Subcutaneous abdominal adipose tissue (tissue), 5 donors: ENCODE results near the gene CADM1.

Experiments
- H3K27ac ChIP-seq: one replicate; pipeline ENCODE4 v1.7.0; 2013; ENCODE audit warnings: low read depth, mild to moderate bottlenecking, inconsistent platforms, low read length, moderate library complexity
- H3K27me3 ChIP-seq, 5 donors: one replicate each; pipeline ENCODE4 v1.7.0; 2013; ENCODE audit warnings: low read length in 5 of 5, inconsistent platforms in 1 of 5; ENCODE audit not compliant: control insufficient read depth in 5 of 5, insufficient read depth in 4 of 5
- H3K36me3 ChIP-seq, 5 donors: one replicate each; pipeline ENCODE4 v1.7.0; 2013; ENCODE audit warnings: low read length in 5 of 5; ENCODE audit not compliant: control insufficient read depth in 5 of 5, insufficient read depth in 5 of 5
- H3K4me1 ChIP-seq, 5 donors: one replicate each; pipeline ENCODE4 v1.7.0; 2013; ENCODE audit warnings: low read length in 5 of 5, mild to moderate bottlenecking in 3 of 5, moderate library complexity in 1 of 5; ENCODE audit not compliant: control insufficient read depth in 5 of 5, insufficient read depth in 5 of 5
- H3K4me3 ChIP-seq, 5 donors: one replicate each; pipeline ENCODE4 v1.7.0; 2013; ENCODE audit warnings: low read length in 5 of 5, low read depth in 1 of 5
- H3K9ac ChIP-seq, 5 donors: one replicate each; pipeline ENCODE4 v1.7.0; 2013; ENCODE audit warnings: low read length in 5 of 5, mild to moderate bottlenecking in 4 of 5, moderate library complexity in 3 of 5
- H3K9me3 ChIP-seq, 5 donors: one replicate each; pipeline ENCODE4 v1.7.0; 2013; ENCODE audit warnings: low read length in 5 of 5; ENCODE audit not compliant: control insufficient read depth in 5 of 5
- donor health status: healthy.
- donor health status: healthy.
- donor health status: healthy.
- donor health status: healthy.
- donor health status: healthy.

Gene CADM1

DNA sequence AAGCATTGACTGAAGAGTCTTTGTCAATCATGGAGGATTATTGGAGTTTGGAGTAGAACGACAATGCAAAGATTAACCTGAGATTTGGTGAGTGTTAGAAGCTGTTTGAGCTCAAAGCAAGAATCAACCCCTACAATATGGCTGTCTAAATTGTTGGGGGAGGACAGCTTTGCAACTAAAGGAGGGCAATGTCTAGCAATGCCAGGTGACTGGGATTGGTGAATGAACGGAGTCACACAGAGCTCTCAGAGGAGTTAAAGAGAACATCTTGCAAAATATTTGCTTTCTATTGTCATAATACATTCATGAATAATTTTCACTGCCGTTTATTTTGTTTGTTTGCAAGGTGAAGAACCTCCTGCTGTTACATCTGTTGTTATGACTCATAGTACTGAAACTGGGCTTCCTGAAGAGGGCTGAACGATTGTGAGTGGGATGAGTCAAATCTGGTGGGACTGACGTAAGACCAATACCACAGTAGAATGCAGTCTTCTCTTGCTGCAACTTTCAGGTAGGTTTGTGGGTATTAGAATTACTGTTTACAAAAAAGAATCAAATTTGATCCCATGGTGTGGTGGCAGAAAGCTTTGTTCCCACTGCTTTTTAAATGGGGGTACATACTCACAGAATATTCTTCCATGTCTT lies 281.9 kb downstream of the CADM1 start:
- Histone ChIP-seq H3K27me3 (no peaks in the 10 kb centered on the region), H3K27ac (no peak overlapping the region), H3K36me3 (peaks cover 0 to 2% (median 0%) of the 10 kb centered on the region in 5 donors), H3K9me3 (no peaks in the 10 kb centered on the region), H3K9ac (no peak overlapping the region), H3K4me1 (no peaks in the 10 kb centered on the region), H3K4me3 (no peak overlapping the region)

- H3K4me3 ChIP-seq = no peak overlapping the region
- no peaks in the 10 kb centered on the region for H3K4me1 ChIP-seq
- H3K9ac ChIP-seq = no peak overlapping the region
- peaks cover 0 to 7% (median 4%) of the 10 kb centered on the region in 5 donors for H3K36me3 ChIP-seq
- H3K9me3 ChIP-seq = no peaks in the 10 kb centered on the region
- no peaks in the 10 kb centered on the region for H3K27me3 ChIP-seq
- H3K27ac ChIP-seq = no peak overlapping the region
Observed at GRCh38 chr11:115221461-115222069, 282.6 kb downstream of the CADM1 start.

DNA sequence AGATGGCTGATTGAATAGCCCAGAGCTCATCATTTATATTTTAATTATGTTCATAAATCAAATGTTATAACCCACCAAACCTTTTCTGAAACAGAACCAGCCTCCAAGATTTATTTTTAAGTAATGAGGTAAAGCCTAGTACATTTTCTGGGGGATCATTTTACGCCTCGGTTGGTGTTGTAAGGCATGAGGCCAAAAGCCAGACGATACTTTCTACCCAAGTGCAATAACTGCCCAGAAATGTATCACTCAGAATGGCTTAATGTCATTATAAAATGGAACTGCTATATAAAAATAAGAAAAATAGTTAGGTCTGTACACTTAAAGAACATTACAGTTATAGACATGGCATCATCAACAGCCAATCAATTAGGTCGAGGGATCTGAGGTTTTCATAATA lies 283.3 kb downstream of the CADM1 start:
- no peaks in the 10 kb centered on the region for H3K9me3 ChIP-seq
- H3K9ac ChIP-seq = no peak overlapping the region
- no peaks in the 10 kb centered on the region for H3K4me1 ChIP-seq
- H3K27me3 ChIP-seq = no peaks in the 10 kb centered on the region
- H3K36me3 ChIP-seq = peaks cover 0 to 7% (median 5%) of the 10 kb centered on the region in 5 donors
- no peak overlapping the region for H3K27ac ChIP-seq
- H3K4me3 ChIP-seq = no peak overlapping the region

- Histone ChIP-seq H3K27me3 (no peaks in the 10 kb centered on the region), H3K4me1 (no peaks in the 10 kb centered on the region), H3K4me3 (no peak overlapping the region), H3K9ac (no peak overlapping the region), H3K27ac (no peak overlapping the region), H3K9me3 (no peaks in the 10 kb centered on the region), H3K36me3 (peaks cover 0 to 7% (median 5%) of the 10 kb centered on the region in 5 donors)
Observed at GRCh38 chr11:115220423-115220822, 283.8 kb downstream of the CADM1 start.

- Histone ChIP-seq H3K4me3 (no peak overlapping the region), H3K9me3 (no peaks in the 10 kb centered on the region), H3K27me3 (no peaks in the 10 kb centered on the region), H3K36me3 (peaks cover 0 to 7% (median 7%) of the 10 kb centered on the region in 5 donors), H3K9ac (no peak overlapping the region), H3K27ac (no peak overlapping the region), H3K4me1 (no peaks in the 10 kb centered on the region)
Observed at GRCh38 chr11:115219376-115219775, 284.8 kb downstream of the CADM1 start.

GRCh38 chr11:115217726-115218311 lies 286.4 kb downstream of the CADM1 start:
- no peaks in the 10 kb centered on the region for H3K27me3 ChIP-seq
- no peak overlapping the region for H3K4me3 ChIP-seq
- H3K9me3 ChIP-seq = no peaks in the 10 kb centered on the region
- no peaks in the 10 kb centered on the region for H3K4me1 ChIP-seq
- peaks cover 0 to 11% (median 8%) of the 10 kb centered on the region in 5 donors for H3K36me3 ChIP-seq
- no peak overlapping the region for H3K9ac ChIP-seq
- H3K27ac ChIP-seq = no peak overlapping the region

GRCh38 chr11:115215694-115216617 lies 288.3 kb downstream of the CADM1 start:
- H3K4me3 ChIP-seq = no peak overlapping the region
- H3K9ac ChIP-seq = no peak overlapping the region
- H3K9me3 ChIP-seq = no peaks in the 10 kb centered on the region
- H3K27me3 ChIP-seq = no peaks in the 10 kb centered on the region
- no peaks in the 10 kb centered on the region for H3K4me1 ChIP-seq
- peaks cover 0 to 11% (median 8%) of the 10 kb centered on the region in 5 donors for H3K36me3 ChIP-seq
- H3K27ac ChIP-seq = no peak overlapping the region

DNA sequence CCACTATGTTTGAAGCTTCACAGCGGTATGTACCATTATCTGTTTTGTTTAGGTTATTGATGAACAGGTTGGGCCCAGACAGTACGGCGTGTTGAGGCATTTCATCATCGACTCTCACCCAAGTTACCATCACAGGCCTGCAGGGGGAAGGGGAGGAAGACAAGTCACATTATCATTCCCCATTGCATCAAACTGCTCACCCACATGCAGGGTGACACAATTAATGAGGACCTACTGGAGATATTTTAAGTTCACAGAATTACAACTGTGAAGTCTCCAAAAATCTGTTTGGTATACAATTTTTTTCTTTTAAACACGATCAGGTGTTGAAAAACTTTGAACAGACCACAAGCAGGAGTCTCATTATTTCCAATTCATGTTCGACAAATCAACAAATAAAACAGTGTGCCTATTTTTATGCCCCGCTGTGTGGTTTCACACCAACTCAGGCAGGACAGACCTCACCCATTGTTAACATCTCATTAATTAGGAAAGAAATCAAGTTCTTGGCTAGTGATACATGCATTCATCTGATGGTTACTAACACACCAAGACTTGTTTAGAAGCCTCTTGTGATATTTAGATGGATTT lies 289.5 kb downstream of the CADM1 start:
- Histone ChIP-seq H3K4me3 (no peak overlapping the region), H3K27me3 (no peaks in the 10 kb centered on the region), H3K27ac (no peak overlapping the region)

GRCh38 chr11:115213007-115213406 lies 291.2 kb downstream of the CADM1 start:
- no peak overlapping the region for H3K27ac ChIP-seq
- no peaks in the 10 kb centered on the region for H3K4me1 ChIP-seq
- no peak overlapping the region for H3K4me3 ChIP-seq
- no peak overlapping the region for H3K9ac ChIP-seq
- H3K27me3 ChIP-seq = no peaks in the 10 kb centered on the region
- H3K36me3 ChIP-seq = peaks cover 0 to 13% (median 8%) of the 10 kb centered on the region in 5 donors
- H3K9me3 ChIP-seq = no peaks in the 10 kb centered on the region

More for the DNA sequence above, 289.5 kb downstream of the CADM1 start:
- Histone ChIP-seq H3K4me1 (no peaks in the 10 kb centered on the region), H3K9me3 (no peaks in the 10 kb centered on the region), H3K9ac (no peak overlapping the region), H3K36me3 (peaks cover 0 to 11% (median 8%) of the 10 kb centered on the region in 5 donors)
